Activated CD4-positive, alpha-beta T cell treated with anti-CD3 and anti-CD28 coated beads, Interleukin-2, Interleukin-6, amounts not matched to agents 100 ng/mL and 50 ng/mL, durations not matched to agents 16 hours and 8 hours (primary cell): ENCODE results near the gene SRP14.

ENCODE experiments used
- DNase-seq: peaks from one replicate; pipeline ENCODE4 v3.0.0-alpha.2; 2020

SRP14 gene

DNA sequence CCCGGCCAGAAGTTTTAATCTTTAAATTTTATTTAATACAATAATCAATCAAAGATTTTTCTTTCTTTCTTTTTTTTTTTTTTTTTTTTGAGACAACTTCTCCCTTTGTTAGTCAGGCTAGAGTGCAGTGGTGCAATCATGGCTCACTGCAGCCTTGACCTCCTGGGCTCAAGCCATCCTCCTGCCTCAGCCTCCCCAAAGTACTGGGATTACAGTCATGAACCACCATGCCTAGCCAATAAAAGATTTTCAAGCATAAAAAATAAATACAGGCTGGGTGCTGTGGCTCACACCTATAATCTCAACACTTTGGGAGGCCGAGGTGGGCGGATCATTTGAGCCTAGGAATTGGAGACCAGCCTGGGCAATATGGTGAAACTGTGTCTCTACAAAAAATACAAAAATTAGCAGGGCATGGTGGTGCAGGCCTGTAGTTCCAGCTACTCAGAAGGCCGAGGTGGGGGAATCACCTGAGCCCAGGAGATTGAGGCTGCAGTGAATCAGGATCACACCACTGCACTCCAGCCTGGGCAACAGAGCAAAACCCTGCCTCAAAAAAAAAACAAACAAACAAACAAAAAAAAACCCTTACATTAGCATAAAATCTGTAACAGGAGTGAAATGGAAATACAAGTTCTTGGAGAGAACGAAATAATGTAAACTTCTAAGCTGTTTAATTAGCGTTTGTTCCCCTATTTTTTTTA, 29.1 kb upstream of the SRP14 start:
- no peak for DNase-seq

DNA sequence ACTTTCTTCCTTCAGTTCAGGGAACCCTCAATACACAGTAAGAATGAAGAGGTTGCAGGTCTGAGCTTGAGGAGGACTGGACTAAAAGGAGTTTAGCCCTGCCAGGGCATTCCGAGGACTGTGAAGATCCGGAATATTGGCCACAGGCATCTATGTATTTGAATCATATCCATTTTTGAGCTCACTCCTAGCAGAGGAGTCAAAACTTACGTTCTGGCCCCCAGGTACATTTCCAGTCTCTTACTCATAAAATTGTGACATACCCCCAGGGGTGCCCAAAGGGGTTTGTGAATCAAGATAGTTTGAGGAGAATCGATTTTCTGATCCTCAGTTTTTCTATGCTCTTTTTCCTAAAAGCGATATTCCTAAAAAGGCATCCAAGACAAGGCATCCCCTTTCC, 27.6 kb upstream of the SRP14 start:
- DNase-seq, result no peak

DNA sequence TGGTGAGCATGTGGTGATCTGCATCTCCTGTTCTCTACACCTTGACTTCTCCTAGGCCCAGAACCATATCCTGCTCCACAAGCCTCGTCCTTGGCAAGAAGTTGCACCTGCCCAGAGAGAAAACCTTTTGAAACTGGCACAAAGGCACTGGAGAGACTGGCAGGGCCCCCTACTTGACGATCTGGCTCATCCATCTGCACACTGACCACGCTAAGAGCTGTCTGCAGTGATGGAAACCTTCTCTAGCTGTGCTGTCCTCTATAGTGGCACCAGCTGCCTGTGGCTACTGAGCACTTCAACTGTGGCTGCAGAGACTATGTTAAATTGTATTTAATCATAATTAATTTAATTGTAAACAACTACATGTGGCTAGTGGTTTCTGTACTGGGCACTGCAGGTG, 26.2 kb upstream of the SRP14 start:
- DNase-seq, result no peak

DNA sequence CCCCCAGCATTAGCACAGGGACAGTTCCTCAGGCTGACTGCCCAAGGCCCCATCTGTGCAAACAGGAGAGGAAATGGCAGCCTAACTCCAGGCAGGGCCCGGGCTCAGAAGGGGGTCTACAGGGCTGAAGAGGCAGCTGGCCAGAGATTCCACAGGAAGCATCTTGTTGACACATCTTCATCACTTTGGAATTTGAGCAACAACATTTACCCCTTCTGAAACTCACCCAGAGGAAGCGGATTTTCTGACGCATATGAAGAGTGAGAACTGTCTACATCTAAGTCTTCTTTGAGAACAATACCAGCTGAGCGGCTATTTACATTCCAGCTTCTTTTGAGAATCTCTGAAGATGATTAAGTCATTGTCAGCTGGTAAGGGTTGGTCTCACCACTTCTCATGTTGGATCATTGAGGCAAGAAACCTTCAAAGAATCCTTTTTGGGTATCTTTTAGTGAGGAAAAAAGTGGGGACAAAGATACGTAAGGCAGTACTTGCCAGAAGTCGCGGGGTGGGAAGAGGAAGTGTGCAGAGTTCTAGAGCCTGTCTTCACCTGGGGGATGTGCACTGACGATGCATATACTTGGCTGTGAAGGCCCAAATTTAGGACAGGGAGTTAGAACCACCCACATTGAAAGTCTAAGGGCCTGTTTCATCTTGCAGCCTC, 25.4 kb upstream of the SRP14 start:
- DNase-seq, result peak; percentile 71

DNA sequence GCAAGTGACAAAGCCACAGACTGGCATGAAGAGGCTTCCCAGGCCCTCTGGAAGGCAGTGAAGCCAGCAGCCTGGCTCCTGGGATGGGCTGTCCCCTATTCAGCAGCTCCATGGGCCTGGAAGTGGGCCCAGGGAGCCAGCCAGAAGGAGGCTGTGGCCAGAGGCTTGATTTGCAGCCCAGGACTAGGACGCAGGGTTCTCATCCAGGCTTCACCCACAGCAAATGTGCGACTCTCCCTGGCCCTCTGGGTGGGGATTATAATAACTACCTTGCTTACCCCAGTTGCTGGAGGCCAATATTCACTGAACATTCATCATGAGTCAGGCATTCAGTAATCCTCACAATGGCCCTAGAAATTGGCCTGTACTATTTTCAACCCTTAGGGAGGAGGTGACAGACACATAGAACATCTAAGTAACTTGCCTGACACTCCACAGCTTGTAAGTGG, 24.6 kb upstream of the SRP14 start:
- DNase-seq, result no peak

DNA sequence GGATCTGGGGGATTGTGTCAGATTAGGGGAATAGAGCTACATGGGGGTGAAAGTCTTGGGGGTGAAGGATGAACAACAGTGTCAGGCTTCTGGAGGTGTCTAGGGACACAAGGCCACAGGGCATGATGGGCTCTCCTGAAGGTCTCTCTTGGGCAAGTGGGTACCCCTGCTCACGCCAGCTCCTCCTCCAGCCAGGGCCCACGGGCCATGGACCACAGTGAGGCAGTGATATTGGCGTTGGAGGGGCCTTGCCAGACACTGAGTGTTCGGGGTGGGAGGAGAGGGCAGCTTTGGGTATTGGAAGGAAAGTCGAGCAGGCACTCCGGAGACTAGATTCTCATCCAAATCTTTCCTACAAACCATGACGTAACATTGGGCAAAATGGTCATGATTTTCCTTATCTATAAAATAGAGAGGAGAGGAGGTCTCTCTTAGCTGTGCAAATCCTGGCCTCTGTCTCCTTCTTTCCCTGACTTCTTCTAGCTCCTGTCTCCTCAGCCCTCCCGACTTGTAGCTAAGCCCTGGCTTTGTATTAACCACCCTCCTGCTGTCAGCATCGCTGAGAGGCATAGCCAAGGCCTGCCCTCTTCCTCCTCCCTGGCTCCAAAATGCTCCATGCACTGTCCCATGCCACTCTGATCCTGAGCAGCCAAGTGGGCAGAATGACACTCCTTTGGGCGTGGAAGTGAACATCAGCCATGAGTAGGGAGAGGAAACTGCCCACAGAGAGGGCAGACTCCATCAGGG, 24.0 kb upstream of the SRP14 start:
- DNase-seq, result no peak

DNA sequence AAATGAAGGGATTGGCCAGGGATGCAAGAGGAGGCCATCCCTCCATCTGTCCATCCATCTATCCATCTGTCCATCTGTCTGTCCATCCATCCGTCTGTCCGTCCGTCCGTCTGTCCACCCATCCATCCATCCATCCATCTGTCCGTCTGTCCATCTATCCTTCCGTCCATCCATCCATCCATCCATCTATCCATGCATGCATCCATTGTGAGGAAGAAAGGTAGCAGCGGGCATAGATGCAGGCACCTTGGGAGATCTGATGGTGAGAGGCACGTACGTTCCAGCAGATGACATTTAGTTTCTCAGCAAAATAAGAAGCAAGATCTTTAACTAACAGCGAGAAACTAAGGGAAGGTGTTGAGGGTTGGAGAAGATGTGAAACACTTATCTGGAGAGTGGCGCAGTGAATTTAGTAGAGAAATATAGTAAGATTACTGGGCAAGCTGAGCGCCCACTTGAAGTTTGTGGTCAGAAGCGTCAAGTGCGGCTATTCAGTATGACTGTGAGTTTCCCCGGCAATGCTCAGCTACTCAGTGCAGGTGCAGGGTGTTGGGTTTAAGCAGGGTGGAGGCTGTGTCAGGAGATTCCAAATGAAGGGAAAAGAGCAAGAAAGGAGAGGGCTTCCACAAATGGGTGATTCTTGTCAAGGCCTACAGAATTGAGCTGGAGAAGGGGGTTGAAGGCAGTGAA, 22.4 kb upstream of the SRP14 start:
- peak; percentile 87 for DNase-seq

DNA sequence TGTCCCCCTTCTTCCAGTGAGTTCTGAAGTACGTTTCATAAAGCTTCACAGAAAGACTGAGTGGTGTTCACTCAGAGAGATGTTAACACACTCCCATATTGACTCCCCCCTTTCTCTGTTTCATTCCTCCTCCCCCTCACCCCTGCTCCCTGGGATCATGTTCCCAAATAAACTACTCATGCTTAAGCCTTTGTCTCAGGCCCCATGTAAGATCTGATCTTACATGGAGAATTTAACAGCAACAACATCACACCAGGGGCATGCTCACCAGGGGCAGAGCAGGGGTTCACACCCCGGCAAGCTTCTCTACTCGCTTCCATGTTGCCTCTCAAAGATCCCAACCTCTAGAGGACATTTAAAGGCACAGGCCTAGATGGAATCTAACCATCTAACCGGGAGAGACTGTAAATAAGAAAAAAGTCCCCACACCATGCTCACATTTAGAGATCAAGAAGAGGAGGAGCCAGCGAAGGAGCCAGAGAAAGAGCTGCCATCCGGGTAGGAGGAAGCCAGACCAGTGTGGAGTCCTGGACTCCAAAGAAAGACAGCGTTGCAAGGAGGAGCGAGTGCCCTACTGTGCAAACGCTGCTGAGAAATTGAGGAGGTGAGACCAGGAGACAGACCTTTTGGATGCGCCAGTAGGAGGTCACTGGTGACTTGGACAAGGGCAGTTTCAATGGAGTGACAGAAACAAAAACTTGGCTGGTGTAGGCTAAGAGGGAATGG, 21.4 kb upstream of the SRP14 start:
- DNase-seq, result no peak

DNA sequence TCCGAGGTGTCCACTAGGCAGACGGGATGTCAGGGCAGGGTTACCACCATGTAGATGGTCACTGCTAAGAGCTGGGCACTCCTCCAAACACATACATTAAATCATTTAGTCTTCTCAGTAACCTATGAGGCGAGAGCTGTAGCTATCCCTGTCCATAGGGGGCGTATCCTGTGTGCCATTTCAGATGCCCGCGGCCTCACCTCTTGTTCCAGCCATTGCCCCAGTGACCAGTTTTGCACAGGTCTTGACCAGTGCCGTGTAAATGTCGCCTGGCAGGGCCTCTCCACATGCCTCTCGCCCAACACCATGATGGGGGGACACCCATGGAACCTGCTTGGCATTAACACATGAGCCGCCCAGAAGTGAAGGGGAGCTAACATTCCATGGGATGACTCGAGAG, 20.8 kb upstream of the SRP14 start:
- DNase-seq, result no peak

DNA sequence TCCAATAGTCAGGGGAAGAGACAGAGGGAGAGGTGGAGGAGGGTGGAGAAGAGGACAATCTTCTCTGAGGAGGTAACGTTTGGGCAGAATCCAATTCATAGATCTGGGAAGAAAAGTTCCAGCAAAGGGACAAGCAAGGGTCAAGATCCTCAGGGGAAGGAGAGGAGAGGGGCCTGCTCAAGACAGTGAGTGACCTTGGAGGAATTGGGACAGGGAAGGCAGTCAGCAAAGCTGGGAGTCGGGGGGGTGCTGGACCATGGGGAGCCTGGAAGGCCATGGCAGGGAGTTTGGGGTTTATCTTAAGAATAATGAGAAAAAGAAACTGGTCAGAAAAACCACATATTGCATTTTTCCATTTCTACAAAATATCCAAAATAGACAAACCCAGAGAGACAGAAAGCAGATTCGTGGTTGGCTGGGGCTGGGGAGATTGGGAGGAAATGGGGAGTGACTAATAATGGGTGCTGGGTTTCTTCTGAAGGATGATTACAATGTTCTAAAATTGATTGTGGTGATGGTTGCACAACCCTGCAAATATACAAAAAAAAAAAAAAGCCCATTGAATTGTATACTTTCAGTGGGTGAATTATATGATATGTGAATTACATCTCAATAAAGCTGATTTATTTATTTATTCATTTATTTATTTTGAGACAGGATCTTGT, 19.6 kb upstream of the SRP14 start:
- peak; percentile 61 for DNase-seq

DNA sequence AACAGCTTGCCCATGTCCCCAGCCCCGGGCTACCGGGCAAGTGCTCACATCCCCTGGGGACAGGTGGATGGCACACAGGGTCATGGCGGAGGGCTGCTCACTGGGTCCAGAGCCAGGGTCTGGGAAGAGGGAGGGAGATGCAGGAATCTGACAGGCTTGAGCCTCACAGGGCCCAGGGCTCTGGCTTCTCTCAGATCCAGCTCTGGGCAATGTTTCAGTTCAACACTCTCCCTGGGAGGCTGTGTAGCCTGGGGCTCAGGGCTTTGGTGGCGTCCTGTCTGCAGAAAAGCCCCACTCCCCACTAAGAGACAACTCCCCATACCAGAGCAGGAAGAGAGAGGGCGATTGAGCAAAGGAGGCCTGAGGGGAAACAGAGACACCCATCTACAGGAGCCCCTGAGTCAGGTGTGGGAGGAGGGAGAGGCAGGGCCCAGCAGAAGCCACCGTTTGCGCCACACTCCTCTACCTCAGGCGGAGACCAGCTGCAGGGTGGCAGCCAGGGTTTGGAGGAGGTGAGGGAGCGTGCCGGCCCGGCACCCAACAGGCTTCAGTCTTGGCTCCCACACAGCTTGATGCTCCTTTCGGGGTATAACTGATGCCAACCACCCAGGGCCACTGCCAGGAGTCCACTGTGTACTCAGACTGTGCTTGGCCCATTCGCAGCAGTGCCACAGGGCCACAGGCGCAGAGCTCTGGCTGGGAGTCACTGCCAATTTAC, 16.8 kb upstream of the SRP14 start:
- no peak for DNase-seq

DNA sequence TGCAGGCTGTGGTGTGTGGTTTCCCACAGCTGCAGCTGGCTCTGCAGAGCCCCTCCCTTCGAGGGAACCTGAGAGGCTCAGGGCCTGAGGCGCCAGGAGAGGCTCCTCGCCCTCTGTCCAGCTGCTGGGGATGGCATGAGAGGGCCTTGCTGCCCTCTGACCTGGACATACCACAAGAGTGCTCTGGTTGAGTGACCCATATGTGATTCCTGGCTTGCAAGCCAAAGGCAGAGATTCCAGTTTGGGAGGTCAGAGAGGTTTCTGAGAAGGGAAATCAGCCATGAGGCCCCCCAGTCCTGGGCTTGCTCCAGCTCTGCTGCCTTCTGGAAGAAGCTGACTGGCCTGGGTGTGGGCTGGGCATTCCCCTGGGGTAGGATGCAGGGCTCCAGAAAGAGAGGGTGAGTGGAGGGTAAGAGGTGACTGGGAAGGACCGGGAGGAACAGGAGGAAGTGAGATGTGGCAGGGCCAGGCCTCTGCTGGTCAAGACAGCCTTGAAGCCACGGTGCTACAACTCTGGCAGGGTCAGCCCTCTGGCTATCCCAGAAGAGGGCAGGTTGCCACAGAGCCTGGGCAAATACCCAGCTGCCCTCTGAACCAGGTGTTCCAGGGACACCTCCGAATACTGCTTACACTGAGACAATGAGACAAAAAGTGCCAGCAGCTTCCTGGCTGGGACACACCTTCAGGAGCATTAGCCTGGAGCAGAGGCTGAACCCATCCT, 16.0 kb upstream of the SRP14 start:
- DNase-seq, result peak; percentile 54

DNA sequence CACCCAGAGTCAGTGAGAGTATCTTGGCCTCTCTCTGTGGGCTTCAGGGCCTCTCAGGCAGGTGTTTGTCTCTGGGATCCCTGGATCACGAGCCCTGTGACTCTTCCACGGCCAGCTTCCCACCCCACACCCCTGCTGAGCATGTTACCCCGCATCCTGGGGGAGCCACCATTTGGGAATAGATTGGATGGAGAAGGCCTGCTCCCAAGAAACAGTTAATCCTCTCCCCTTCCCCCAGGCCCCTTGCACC, 15.5 kb upstream of the SRP14 start:
- DNase-seq, result no peak

DNA sequence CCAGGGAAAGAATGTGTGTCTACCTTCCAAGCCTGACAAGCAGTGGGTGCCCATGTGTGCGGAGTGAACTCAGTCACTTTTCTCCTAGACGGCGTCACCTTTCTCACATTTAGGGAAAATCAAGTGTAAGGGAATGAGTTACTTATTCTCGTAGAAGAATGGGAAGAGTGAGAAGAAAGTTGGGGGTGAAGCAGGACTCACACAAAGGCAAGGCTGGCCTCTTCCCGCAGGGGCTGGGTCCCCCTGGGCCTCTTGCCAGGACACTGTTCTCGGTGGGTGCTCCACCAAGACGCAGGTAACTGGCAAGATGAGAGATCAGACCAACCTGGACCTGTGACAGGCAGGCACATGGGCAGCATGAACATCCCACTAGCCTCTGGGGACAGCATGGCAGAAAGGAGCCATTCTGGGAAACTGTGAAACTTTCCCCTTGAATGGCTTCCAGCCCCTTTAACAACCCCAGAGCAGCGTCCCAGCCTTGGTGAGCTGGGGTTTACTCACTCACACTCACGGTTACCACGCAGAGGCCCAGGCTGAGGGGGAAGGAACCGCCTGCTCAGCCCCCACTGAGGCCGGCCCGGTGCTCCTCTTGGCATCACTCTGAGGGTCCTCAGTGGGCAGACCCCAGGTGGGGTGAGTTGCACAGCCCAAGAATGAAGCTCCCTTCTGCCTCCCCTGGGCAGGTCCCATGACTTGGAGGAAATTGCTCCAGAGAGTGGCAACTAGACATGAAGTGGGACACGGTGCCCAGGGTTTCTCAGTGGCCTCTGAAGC, 15.0 kb upstream of the SRP14 start:
- no peak for DNase-seq

DNA sequence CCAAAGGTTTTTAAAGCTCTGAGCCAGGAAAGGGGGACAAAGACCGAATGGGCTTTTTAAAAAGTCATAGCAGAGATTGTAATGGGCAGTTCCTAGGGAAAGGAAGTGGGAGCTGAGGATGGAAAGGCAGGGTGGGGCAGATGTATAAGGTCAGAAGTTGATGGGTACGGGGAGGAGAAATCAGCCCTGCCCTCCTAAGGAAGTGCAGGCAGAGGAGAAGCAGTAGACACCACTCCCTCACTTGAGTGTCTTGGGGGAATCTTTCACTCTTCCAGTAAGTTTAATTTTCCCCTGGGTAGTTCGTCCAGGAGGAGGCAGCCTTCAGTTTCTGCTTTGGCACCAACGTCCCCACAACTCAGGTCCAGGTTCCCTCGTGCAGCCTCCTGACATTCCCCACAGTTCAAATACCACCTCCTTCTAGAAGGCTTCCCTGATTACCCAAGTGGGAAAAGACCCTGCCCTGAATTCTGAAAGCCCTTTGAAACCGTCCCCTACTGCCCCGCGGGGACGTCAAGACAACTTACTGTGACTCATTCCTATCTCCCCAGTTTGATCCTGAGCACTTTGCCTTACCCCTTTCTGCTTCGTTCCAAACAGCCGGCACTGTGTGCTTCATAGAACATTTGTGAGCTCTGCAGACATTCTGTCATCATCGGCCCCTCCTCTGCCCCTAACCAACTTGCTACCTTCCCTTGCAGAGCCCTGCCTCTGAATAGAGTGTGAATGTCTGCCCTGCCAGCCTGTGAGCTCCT, 14.3 kb upstream of the SRP14 start:
- DNase-seq, result no peak

DNA sequence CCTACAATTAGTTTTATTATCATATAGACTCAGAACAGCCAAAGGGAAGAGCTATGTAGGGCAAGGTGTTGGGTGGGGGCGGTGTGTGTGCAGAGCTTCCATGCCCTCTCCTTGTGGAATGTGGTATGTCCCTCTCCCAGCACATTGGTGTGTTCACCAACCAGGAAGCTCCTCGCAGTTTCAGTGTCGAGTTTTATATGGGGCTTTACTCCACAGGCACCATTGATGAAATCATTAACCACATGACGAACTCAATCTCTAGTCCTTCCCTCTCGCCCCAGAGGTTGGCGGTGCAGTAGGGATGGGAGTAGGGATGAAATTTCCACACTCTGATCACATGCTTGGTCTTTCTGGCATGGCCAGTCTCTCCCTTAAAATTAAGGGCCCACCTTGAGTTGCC, 13.6 kb upstream of the SRP14 start:
- no peak for DNase-seq

DNA sequence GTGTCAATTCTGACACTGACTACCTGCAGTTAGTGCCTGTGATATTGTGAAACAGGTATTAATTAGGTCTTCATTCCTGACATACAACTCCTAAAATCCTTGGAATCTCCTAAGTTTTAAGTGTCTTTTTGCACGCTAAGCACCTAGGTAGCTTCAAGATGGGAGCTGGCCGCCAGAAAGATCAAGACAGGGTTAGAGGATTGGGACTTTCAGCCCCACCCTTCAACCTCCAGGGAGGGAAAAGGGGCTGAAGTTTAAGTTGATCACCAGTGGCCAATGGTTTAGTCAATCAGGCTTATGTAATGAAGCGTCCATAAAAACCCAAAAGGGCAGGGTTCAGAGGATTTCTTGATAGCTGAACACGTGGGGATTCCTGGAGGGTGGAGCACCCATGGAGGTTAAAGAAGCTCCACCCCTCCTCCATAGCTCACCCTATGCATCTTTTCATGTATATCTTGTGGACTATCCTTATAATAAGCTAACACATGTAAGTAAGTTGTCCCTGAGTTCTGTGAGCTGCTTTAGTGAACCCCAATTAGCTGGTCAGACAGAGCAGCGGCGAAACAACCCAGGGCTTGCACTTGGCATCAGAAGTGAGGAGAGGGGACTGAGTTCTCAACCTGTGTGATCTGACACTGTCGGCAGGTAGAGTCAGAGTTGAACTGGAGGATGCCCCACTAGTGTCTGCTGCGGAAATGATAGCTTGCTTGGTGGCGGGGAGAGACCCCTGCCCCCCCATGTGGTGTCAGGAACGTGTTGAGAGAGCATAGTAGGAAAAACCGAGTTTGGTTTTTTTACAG, 12.8 kb upstream of the SRP14 start:
- DNase-seq, result no peak

DNA sequence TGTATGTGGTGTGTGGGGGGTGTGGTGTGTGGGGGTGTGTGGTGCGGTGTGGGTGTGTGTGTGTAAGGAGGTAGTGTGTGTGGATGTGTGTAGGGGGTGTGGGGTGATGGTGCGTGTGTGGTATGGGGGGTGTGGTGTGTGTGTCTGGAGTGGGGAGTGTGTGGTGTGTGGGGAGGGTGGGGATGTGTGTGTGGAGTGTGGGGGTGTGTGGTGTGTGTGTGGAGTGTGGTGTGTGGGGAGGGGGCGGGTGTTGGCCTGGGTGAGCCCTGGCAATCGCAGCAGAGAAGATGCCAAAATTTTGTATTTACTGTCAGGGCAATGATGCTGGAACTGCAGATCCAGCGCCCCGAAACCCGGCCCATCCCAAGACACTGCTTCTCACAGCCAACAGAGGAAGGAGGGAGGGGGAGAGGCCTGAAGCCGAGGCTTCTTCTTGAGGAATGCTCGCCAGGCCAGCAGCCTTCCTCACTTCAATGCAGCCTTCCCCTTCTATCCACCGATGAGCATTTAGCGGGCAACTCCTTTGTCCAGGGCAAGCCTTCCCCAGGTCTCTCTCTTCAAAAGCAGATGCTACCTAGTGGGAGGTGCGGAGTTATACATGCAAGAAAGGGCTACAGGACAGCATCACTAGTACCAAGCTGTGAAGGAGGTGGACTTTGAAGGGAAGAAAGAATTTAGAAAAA, 11.9 kb upstream of the SRP14 start:
- DNase-seq, result no peak
